ENCODE measurements around the gene ASPHD1.

GRCh38 chr16:29922326-29922725 lies 22.0 kb downstream of the ASPHD1 start:
- no peak for TF ChIP-seq CTCF (IDR thresholded peaks at IDR 0.05)
- no peak for TF ChIP-seq POLR2A (IDR thresholded peaks at IDR 0.05)
